ENCODE results near the gene GBE1.

Gene GBE1

DNA sequence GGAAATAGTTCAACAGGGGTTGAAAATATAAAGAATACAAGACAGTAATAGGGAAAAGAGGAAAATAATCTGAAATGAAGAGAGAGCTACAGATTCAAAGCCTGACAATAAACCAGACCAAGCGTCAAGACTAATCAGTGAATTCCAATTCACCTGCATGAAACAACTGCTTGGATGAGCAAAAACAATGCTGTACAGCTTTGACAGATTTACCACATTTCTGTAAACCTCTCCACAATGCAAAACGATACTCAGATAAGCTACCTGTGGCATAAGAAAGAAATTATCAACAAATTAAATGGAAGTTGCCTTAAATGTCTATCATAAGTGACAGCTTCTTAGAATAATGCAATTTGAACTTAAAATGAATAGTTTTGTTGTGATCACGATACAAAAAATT, 65.4 kb downstream of the GBE1 start:
- no peak for DNase-seq

DNA sequence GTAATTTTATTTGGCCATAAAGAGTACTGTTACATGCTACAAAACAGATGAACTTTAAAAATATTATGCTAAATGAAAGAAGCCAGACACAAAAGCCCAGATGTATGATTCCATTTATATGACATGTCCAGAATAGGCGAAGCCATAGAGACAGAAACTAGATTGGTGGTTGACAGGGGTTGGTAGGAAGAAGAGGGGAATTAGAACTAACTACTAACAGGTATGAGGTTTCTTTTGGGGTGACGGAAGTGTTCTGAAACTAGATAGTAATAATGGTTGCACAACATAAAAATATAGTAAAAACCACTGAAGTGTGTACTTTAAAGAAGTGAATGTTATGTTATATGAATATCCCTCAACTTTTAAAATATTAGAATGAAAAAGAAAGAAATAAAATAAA, 66.1 kb downstream of the GBE1 start:
- no peak for DNase-seq

DNA sequence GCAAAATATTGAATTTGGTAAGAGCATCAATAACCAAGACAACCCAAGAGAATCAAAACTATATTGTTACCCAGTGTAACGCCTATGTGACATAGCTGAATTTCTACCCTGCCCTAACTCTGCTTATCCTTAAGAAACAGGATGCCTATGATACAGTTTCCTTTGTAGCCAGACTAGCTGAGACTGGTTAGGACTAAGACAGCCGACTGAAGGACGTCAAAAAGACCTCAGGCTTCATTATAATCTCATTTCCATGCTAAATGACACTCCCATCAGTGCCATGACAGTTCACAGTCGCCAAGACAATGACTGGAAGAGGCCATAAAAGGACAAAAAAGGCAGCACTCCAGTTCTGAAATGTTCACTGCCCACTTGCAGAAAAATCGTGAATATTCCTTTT, 66.8 kb downstream of the GBE1 start:
- no peak for DNase-seq

DNA sequence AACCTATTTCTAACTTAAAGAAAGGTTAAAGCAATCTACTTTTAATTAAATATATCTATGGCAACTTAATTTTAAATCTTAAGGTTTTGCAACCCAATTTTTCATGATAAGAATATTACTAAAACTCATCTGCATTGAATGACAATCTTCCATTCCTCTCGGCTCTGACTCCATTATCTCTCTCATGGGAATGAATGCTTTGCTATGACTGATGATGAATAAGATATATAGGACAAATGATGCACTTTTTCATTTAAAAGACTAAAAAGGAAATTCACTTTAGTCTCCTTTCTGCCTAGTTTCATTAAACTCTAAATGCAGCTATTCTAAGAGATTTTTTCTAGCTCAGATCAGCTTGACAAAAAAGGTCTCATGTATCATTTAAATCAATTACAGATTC, 68.7 kb downstream of the GBE1 start:
- no peak for DNase-seq

DNA sequence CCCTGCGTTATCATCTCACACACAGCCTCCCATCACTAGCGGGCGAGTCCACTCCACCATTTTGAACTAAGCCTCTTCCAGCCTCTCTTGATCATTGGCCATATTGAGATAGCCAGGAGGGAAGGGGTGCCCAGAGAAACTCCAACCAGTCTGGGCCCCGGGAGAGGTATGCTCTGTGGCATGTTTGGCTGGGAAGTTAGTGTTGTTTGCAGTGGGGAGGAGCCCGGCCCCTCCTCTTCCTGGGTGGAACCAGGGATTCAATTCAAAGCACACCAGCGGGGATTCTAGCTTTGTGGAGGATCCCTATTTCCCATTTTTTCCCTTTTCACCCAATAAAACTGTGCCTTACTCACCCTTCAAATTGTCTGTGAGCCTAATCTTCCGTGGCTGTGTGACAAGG, 71.8 kb downstream of the GBE1 start:
- DNase-seq = no peak

DNA sequence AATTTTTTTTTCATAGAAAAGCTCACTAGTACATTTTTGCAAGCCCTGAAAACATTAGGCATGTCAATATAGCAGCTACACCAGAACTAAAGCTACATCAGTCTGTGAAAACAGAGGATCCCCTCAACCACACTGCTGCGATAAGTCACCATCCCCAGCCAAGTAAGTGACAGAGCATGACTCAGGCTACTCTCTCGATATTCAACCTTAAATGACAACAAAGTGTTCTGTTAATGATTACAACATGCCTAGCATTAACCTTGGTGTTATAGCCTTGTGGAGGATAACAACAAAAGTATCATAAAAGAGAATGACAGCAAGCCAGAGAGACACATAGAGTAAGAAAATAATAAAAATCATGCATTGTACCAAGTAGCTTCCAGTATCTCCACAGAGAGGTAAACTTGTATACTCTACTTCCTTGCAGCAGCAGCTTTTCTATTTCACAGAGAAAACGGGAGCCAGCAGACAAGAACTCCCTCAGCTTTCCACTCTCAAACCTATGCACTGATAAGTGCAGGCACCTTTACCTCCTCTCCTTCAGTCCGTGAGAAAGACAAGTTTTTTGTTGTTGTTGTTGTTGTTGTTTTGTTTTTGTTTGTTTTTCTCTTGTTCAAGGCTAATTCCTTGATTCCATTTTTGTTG, 76.6 kb downstream of the GBE1 start:
- DNase-seq = no peak

DNA sequence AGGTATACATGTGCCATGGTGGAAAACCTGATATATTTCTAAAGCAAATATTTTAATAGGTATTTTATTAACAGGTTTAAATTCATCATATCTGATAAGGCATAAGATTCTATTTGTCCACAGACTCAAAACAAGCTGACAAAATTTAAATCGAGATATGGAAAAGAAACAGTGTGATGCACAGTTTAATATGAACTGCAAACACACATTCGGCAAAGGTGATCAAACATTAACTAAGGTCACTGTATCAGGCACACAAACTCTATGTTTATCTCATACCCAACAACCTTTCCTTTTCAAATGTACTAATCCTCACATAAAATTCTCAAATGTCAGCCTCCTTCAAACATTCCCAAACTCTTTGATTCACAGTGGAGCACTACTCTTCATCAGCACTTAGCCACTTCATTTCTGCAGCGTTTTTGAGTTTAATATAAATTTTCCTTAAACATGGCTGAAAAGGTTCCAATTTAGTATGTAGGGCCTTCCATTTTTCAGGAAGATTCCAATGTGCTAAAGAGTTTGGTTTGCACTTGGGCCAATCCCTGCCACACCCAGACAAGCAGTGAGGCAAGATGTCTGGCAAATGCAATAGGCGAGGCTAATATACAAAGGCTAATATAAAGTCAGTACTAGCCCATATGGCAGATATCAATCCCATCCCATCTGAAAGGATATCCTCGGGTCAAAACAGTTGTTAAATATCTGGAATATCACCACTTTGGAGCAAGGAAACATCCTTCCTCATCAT, 84.6 kb downstream of the GBE1 start:
- DNase-seq = no peak

DNA sequence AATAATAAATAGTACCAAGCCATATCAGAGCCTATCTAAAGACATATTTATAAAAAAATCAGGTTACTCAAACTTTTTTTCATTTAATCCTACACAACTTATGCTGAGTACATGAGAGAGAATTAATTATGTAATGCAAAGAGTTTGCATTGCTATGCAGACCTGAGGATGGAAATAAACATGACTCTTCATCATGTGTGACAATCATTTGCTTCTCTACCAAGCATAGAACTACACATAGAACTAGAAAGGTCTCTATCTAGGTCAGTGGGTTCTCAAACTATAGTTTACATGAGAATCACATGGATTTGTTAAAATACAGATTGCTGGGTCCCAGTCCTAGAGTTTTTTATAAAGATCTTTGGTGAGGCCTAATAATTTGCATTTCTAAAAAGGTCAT, 86.8 kb downstream of the GBE1 start:
- DNase-seq = no peak

DNA sequence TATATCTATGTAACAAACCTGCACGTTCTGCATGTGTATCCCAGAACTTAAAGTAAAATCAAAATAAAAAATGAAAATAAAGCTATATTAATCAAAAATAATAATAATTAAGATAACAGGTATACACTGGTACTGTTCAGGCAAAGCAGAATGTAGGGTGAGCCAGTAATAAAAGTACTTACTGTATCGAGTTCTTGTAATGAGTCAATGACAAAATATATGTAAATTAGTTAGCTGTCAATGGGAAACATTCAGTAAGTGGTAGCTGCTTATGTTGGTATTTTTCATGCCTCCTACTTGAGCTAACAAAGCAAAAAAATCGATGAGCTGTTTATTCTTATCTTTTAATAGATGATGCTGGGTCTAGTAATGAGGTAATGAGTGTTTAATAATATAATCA, 93.2 kb downstream of the GBE1 start:
- DNase-seq = no peak

DNA sequence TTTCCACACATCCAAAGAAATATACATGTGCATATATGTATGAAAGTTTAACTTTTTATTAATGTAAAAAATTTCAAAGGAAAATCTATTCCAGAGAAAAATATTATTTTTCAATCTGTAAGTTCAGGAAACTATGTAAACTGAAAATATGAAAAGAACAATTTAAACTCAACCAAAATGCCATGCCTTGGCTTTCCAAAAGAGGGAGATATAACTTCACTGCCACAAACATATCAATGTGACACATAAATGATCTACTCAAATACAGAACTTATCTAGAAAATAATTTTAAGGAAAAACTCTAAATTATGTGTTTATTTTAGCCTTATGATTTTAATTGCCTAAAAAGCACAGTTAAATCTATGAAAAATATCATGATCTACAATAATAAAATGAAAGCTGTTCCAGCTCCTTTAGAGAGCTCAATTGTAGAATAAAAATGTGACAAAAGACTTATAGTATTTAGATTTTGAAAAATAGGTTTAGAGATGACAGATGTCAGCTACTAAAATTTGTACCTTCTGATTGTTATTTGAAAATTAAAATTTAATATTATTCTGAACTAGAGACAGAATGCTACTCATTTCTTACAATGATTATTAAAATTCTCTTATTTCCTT, 94.8 kb downstream of the GBE1 start:
- no peak for DNase-seq

DNA sequence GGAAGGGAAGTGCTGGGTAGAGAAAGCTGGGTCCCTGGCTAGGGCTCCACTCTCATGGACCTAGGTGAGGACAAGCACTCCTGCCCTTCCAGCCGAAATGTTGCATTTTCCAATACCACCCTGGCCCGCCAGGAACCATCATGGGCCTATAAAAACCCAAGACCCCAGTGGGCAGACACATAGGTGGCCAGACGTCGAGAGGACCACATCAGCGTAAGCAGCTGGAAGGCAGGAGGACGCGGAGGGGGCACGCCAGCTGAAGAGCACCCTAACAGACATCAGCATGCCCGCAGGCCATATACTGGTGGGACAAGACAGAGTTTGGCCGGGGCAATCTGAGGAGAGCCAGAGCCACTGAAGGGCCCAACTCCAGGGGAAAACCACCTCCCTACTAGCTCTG, 98.3 kb downstream of the GBE1 start:
- no peak for DNase-seq

DNA sequence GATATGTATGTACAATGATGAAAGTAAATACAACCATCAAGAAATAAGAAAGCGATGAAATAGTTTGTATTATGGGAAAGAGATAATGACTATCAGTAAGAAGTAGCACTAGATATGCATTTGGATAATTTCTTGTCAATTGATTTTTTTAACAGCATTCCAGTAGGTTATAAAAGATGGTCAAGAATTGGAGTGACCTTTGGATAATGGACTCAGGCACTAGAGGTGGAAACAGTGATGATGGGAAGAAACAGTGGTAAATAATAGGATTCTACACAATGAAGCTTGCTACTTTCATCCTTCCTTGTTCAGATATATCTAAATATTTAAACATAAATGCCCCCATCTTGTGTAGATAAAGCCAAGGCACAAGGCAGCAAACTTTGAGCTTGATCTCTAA, 101.4 kb downstream of the GBE1 start:
- no peak for DNase-seq

DNA sequence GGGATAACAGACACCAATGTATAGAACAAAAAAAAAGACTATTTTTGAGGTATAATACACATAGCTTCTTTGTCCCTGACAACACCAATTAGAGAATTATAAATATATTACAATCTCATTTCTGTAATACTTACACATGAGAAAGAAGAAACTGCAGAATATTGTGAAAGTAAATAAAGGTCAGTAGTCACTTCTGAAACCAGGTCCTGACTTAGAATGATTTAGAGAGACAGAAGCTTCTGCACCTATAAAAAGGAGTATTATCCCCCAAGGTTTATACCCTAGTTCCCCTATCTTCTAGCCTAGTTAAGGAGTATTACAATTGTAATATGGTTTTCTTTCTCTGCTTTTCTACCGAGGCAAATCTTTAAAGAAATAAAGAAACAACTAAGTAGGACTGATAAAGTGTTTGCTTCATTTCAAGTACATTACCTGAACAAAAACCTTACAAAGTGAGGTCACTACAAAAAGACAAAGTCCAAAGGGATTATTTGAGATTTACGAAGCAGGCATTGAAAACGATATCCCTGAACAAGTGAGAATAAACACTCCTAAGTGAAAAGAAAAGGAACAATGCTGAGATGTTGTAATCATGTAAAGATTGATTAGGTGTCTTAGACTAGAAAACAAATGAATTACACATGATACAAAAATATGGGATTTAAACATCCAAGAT, 103.0 kb downstream of the GBE1 start:
- no peak for DNase-seq

DNA sequence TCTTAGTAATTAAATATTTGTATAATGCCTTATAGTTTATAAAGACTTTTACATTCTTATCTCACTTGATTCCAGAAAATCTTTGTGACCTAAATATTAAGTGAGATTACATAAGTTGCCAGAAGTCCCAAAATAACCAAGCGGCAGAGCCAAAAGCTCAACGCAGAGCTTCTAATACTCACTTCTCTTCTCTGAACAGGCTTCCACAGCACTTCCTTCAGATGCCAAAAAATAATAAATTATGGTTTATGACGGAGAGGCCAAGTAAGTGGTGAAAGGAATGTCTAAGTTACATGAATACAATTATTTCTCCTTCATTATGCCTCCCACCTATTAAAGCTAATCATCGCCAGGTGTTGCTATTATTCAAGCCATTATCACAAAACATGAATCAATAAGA, 110.3 kb downstream of the GBE1 start:
- DNase-seq = no peak

DNA sequence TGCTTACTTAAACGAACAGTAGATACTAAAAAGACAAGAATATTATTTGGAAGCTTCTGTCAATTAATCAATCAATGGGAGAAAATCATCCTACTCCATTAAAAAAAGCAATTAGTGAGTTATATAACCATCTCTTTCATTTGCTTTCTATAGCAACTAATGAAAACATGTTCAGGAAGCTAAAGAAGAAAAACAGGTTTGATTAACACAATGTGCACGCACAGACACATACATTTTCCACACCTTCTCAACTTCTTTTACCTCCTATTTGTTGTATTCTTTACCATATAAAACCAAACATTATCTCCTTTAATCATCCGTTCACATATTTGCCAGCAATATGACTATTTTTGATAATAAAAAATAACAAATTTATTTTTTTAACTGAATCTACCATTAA, 111.3 kb downstream of the GBE1 start:
- DNase-seq = no peak

DNA sequence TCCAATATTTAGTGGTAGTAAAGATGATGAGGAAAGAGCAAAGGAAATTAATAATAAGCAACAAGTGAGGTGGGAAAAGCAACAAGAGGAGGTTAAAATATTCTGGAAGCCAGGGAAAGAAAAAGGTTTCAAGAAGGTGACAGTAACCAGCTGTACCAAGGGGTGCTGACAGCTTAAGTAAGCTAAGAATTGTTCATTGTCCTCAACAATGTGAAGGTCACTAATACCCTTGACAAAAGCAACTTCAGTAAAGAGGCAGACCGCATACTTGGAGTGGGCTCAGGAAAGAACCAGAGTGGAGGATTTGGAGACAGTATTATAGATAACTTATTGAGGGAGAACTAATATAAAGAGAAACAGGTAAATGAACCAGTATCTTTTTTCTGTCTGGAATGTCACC, 116.2 kb downstream of the GBE1 start:
- no peak for DNase-seq

DNA sequence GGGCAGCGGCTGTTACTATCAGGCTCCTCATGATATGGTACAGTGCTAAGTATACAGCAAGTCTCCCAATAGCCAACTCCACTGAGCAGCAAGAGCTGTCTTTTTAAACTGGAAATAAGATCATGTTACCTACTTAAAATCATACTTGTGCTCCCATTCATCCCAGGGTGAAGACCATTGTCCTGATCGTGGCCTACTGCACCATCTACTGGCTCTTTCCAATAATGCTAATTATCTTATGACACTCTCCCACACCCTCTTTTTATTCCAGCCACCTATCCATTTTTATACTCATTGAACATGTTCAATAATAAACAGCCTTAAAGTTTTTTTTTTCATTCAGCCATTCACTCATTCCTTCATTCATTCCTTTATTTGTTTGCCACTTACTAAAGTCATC, 117.7 kb downstream of the GBE1 start:
- DNase-seq = no peak

DNA sequence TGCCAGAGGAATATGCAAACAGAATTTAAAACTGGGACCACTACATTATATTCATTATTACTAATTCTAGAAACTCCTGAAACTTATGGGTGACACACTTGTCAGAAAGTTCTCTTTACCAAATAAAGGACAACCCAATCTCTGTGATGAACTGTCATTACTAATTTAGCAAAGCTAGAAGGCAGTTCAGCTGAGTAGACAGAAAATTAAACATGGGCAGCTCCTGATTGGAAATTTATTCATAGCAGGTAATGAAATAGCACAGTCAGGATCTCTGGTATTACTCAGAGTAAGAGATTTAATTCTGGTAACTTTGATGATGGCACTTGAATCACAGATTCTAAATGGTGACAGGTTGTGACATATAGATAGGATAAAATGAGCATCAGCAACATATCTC, 123.0 kb downstream of the GBE1 start:
- no peak for DNase-seq

DNA sequence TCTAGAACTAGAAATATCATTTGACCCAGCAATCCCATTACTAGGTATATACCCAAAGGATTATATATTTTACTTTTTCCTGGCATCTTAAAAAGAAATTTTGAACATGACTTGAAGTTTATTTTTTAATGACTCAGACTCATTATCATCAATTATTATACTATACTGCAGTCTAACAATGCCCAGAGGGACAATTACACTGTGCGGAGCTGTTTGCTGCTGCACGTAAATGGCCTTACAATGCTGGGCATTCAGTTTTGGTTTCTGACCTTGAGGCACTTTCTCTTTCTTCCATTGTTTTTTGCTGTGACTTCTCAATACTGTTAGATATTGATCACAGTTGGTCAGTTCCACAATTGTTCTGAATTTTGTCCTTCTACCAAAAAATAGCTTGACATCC, 128.8 kb downstream of the GBE1 start:
- DNase-seq = no peak

DNA sequence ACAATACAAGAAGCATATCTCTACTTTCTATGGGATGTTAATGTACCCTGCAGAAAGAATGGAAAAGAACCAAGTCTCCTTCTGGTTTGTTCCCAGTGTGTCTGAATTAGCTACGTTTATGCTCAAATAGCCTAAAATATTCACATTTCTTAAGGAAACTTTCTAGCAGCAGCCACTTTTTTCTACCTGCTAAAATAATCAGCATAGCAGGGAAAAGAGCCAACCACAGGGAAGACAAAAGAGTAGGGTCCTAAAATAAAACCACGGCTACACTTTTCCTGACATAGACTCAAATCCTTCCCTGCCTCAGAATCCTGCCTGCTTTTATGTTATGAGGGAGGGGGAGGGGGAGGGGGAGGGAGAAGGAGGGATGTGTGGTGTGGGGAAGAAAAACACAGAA, 136.7 kb downstream of the GBE1 start:
- no peak for DNase-seq

DNA sequence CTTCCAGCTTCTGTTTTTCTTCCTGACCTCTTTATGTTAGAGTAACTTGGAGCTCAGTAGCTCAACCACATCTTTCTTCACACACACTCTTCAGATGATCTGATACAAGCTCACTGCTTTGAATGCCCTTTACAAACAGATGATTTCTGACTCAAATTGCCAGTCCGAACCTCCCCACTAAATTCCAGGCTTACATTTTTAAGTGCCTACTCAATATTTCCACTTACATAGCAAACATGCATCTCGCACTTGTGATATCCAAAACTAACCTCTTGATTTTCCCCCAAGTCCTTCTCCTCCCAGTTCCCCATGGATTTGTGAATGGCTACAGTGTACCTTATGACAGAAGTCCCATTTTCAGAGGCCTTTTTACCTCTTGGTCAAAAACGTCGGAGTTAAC, 139.1 kb downstream of the GBE1 start:
- no peak for DNase-seq

DNA sequence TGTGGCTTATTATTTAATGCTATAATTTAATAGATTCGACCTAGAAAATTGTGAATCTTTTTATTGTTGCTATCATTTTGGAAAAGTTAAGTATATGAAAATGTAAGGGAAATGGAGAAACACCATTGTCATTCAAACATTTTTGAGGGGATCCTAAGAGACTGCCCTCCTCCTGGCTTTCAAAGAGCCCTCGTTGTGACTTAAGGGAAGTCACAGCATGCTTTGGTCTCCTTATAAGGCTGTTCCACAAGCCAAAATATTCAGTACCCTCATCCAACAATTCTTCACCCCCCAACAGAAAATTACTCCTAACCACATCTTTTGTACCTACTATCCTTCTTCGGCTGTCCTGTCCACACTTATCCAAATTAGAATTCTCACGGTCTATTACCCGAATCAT, 140.2 kb downstream of the GBE1 start:
- no peak for DNase-seq

DNA sequence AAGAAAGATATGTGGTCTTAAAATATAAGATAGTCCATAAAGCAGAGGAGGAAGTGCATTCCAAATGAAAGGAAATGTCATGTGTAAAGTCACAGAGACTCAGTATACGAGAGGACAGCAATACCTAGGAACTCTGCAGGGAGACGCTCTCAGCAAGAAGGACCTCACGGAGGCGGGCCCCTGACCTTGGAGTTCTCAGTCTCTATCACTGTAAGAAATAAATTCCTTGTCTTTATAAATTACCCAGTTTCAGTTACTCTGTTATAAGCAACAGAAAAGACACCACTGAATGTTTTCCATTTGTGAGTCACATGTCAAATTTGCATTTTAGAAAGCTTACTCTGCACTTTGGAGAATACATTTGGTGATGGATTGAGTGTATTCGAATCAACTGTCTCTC, 140.6 kb downstream of the GBE1 start:
- no peak for DNase-seq

DNA sequence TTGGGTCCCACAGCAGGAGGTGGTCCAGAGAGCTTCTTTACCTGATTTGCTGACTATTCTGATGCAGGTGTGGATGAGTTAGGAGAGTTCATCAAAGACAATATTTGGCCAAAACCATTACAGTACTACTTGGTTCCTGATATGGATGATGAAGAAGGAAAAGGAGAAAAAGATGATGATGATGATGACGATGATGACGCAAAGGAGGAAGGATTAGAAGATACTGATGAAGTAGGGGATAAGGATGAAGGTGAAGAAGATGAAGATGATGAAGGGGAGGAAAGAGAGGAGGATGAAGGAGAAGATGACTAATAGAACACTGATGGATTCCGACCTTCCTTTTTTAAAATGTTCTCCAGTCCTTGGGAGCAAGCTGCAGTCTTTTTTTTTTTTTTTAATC, 148.7 kb downstream of the GBE1 start:
- DNase-seq = no peak

All from activated CD4-positive, alpha-beta T cell treated with anti-CD3 and anti-CD28 coated beads, Interleukin-2, amount 50 U/mL, for 4 hours (primary cell).